Mammary epithelial cell (primary cell): Measurements from ENCODE around the gene CC2D1B.

Experiments
- EZH2 ChIP-seq: IDR thresholded peaks from 2 replicates; pipeline ENCODE4 v1.6.1; 2012; ENCODE audit warnings: low read length, inconsistent platforms, borderline replicate concordance
- TF ChIP-seq, protein P1 (sequence below), 2 donors: IDR thresholded peaks in 1 of 2; conservative IDR thresholded peaks in 1 of 2; 2 replicates each; pipeline ENCODE4 v1.5.1; 2011 to 2012; ENCODE audit warnings: inconsistent platforms in 2 of 2, low read length in 2 of 2, mild to moderate bottlenecking in 2 of 2, control low read depth in 1 of 2, low read depth in 1 of 2; ENCODE audit not compliant: insufficient read depth in 1 of 2; ENCODE audit errors: extremely low read depth in 1 of 2

- TF ChIP-seq, protein P1, sequence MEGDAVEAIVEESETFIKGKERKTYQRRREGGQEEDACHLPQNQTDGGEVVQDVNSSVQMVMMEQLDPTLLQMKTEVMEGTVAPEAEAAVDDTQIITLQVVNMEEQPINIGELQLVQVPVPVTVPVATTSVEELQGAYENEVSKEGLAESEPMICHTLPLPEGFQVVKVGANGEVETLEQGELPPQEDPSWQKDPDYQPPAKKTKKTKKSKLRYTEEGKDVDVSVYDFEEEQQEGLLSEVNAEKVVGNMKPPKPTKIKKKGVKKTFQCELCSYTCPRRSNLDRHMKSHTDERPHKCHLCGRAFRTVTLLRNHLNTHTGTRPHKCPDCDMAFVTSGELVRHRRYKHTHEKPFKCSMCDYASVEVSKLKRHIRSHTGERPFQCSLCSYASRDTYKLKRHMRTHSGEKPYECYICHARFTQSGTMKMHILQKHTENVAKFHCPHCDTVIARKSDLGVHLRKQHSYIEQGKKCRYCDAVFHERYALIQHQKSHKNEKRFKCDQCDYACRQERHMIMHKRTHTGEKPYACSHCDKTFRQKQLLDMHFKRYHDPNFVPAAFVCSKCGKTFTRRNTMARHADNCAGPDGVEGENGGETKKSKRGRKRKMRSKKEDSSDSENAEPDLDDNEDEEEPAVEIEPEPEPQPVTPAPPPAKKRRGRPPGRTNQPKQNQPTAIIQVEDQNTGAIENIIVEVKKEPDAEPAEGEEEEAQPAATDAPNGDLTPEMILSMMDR (conservative IDR thresholded peaks at IDR 0.05 in 1 of 2, IDR thresholded peaks at IDR 0.05 in 1 of 2; ENCODE audit: extremely low read depth in 1 of 2, insufficient read depth in 1 of 2, low read depth in 1 of 2, low read length in 2 of 2), result no peak
- TF ChIP-seq EZH2, result no peak
Measured at GRCh38 chr1:52356818-52357355, 9.1 kb downstream of the CC2D1B start.
